Ascending aorta (tissue), 2 donors: ENCODE results near the gene HAGH. TPM values are rescaled to one million over a fixed set of nuclear protein-coding genes. Genes with fewer than 3 reads are reported as not detected.

Experiments used
- DNase-seq, 2 donors: peaks; one replicate each; pipeline ENCODE4 v3.0.0-alpha.2; 2019; ENCODE audit warnings: low spot score in 2 of 2
- H3K27ac ChIP-seq, 2 donors: fragments of 200-600 bp; sonication (generic); one replicate each; pipeline ENCODE4 v1.5.1; 2016 to 2017; ENCODE audit warnings: mild to moderate bottlenecking in 1 of 2
- H3K27me3 ChIP-seq: fragments of 200-600 bp; sonication (generic); one replicate; pipeline ENCODE4 v1.5.1; 2017
- H3K36me3 ChIP-seq, 2 donors: fragments of 200-600 bp; sonication (generic); one replicate each; pipeline ENCODE4 v1.5.1; 2016
- H3K4me1 ChIP-seq, 2 donors: fragments of 200-600 bp; sonication (generic); one replicate each; pipeline ENCODE4 v1.5.1; 2016 to 2017; ENCODE audit warnings: mild to moderate bottlenecking in 1 of 2
- H3K4me3 ChIP-seq, 2 donors: fragments of 200-600 bp; sonication (generic); one replicate each; pipeline ENCODE4 v1.5.1; 2016 to 2017; ENCODE audit warnings: mild to moderate bottlenecking in 1 of 2
- H3K9me3 ChIP-seq, 2 donors: fragments of 200-600 bp; sonication (generic); one replicate each; pipeline ENCODE4 v1.5.1; 2016
- CTCF ChIP-seq, 3 experiments: fragments of 200-600 bp in 2 of 3; fragments of 450-650 bp in 1 of 3; sonication (generic) in 2 of 3; IDR thresholded peaks; one replicate each; pipeline ENCODE4 v1.5.1; 2016 to 2019; ENCODE audit warnings: antibody characterized with exemption in 3 of 3, mild to moderate bottlenecking in 1 of 3, moderate library complexity in 1 of 3
- intact Hi-C: fragments of 100-400 bp; cut with DNase I; formaldehyde crosslinking; loops from one replicate; pipeline ENCODE4 v1.15.1; 2023
- total RNA-seq: library from RNA; depleted of rRNA; stranded (reverse); fragments of >200 nt; gene quantifications from one replicate; pipeline ENCODE4 v1.1.0, GENCODE V29; 2016

HAGH gene
- total RNA-seq, 1 donor from 2014 or later: 177 TPM

DNA sequence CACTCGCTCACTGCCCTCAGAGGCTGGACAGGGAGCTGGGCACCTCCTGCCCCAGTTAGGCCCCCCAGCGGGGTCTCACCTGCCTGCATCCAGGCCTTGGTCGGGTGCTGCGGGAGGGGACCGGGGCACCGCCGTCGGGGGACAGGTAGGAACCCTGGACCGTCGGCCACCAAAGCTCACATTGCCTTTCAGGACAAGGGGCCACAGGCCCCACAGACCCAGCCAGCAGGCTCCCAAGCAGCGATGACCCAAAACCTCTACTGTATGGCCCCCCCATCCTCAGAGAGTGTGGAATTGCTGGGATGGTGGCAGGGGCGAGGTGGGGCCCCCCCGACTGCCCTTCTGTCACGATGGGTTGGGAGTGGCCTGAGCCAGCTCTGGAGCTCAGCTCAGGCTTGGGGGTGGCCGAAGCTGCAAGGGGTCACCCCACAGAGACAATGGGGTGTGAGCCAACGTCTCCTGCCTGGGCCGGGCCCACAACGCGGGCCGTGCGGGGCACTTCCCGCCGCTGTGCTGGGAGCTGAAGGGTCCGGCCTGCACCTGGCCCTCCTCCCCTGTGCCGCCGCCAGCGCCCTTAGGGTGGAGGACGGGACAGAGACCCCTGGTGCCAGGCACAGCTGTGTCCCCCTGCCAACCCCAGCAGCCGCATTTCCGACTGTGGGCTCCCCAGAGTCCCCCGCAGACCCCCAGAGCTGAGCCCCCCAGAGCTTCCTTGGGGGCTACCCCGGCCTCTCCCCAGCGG lies 33.6 kb downstream of the HAGH start:
- Histone ChIP-seq H3K27ac (no peak overlapping the region), H3K27me3 (no peaks in the 10 kb centered on the region), H3K9me3 (peaks cover 0 to 6% of the 10 kb centered on the region in 2 donors), H3K4me3 (no peak overlapping the region), H3K36me3 (peaks cover 23 to 25% of the 10 kb centered on the region in 2 donors), H3K4me1 (no peaks in the 10 kb centered on the region)
- DNase-seq: no peak
- no peak for TF ChIP-seq CTCF (IDR thresholded peaks at IDR 0.05)
- intact Hi-C loops: no loop called here

- peaks cover 31 to 33% of the 10 kb centered on the region in 2 donors for H3K36me3 ChIP-seq
- intact Hi-C loops: no loop called here
- no peak for DNase-seq
Observed at GRCh38 chr16:1791943-1792812, 34.4 kb downstream of the HAGH start.

GRCh38 chr16:1791256-1791942 lies 35.2 kb downstream of the HAGH start:
- Histone ChIP-seq H3K4me1 (no peaks in the 10 kb centered on the region), H3K27ac (no peak overlapping the region), H3K9me3 (no peaks in the 10 kb centered on the region), H3K27me3 (no peaks in the 10 kb centered on the region), H3K36me3 (peaks cover 37 to 41% of the 10 kb centered on the region in 2 donors), H3K4me3 (no peak overlapping the region)
- intact Hi-C loops: no loop called here
- no peak for TF ChIP-seq CTCF (IDR thresholded peaks at IDR 0.05)
- DNase-seq: no peak

More at GRCh38 chr16:1791943-1792812, 34.4 kb downstream of the HAGH start:
- Histone ChIP-seq H3K9me3 (no peaks in the 10 kb centered on the region), H3K4me3 (no peak overlapping the region), H3K27me3 (no peaks in the 10 kb centered on the region), H3K27ac (no peak overlapping the region), H3K4me1 (no peaks in the 10 kb centered on the region)
- no peak for TF ChIP-seq CTCF (IDR thresholded peaks at IDR 0.05)

GRCh38 chr16:1790611-1791255 lies 35.9 kb downstream of the HAGH start:
- H3K27me3 ChIP-seq: no peaks in the 10 kb centered on the region
- peaks cover 37 to 48% of the 10 kb centered on the region in 2 donors for H3K36me3 ChIP-seq
- TF ChIP-seq CTCF (IDR thresholded peaks at IDR 0.05): no peak
- H3K27ac ChIP-seq: no peak overlapping the region
- intact Hi-C loops: no loop called here
- peak in 1 of 2 donors; percentile 59 for DNase-seq
- no peaks in the 10 kb centered on the region for H3K4me1 ChIP-seq
- H3K9me3 ChIP-seq: no peaks in the 10 kb centered on the region
- H3K4me3 ChIP-seq: no peak overlapping the region

- Histone ChIP-seq H3K4me1 (peaks cover 0 to 2% of the 10 kb centered on the region in 2 donors), H3K36me3 (peaks cover 37 to 49% of the 10 kb centered on the region in 2 donors), H3K9me3 (no peaks in the 10 kb centered on the region), H3K4me3 (no peak overlapping the region), H3K27me3 (no peaks in the 10 kb centered on the region), H3K27ac (no peak overlapping the region)
- intact Hi-C loops: no loop called here
- no peak for TF ChIP-seq CTCF (IDR thresholded peaks at IDR 0.05)
- no peak for DNase-seq
Observed at GRCh38 chr16:1790261-1790610, 36.4 kb downstream of the HAGH start.
